ENCODE data around the gene CNTFR.
A peak's percentile ranks its signal among the peaks of the same experiment; 100 is the strongest.

Gene CNTFR

GRCh38 chr9:34558919-34559623 lies 30.5 kb downstream of the CNTFR start:
- Mint-ChIP-seq H3K36me3 (ENCODE audit: low read depth) (peaks cover 30% of the 10 kb centered on the region), H3K27ac (peak overlapping the region; percentile 90 to 98 (median 97)), H3K4me1 (peaks cover 86% of the 10 kb centered on the region), H3K27me3 (ENCODE audit: low read depth) (peaks cover 40% of the 10 kb centered on the region), H3K4me3 (peak overlapping the region; percentile 60 to 69 (median 60)), H3K9me3 (no peaks in the 10 kb centered on the region)
- TF ChIP-seq CTCF (IDR thresholded peaks at IDR 0.05; ENCODE audit: unreplicated experiment in 3 of 3): no peak

GRCh38 chr9:34558364-34558763 lies 31.2 kb downstream of the CNTFR start:
- Mint-ChIP-seq H3K4me3 (peak overlapping the region in 2 of 3 experiments; percentile 20 to 50), H3K27me3 (ENCODE audit: low read depth) (peaks cover 40% of the 10 kb centered on the region), H3K36me3 (ENCODE audit: low read depth) (peaks cover 23% of the 10 kb centered on the region), H3K4me1 (peaks cover 84% of the 10 kb centered on the region), H3K9me3 (no peaks in the 10 kb centered on the region), H3K27ac (peak overlapping the region; percentile 90 to 98 (median 97))
- TF ChIP-seq CTCF (IDR thresholded peaks at IDR 0.05; ENCODE audit: unreplicated experiment in 3 of 3): no peak

- no peak for TF ChIP-seq CTCF (IDR thresholded peaks at IDR 0.05; ENCODE audit: unreplicated experiment in 3 of 3)
- Mint-ChIP-seq H3K9me3 (no peaks in the 10 kb centered on the region), H3K4me3 (peak overlapping the region; percentile 43 to 62 (median 58)), H3K36me3 (ENCODE audit: low read depth) (peaks cover 16% of the 10 kb centered on the region), H3K4me1 (peaks cover 77% of the 10 kb centered on the region), H3K27ac (peak overlapping the region; percentile 28 to 98 (median 90)), H3K27me3 (ENCODE audit: low read depth) (peaks cover 39% of the 10 kb centered on the region)
Observed at GRCh38 chr9:34557426-34558321, 31.9 kb downstream of the CNTFR start.

- Mint-ChIP-seq H3K27me3 (ENCODE audit: low read depth) (peaks cover 41% of the 10 kb centered on the region), H3K36me3 (ENCODE audit: low read depth) (peaks cover 13% of the 10 kb centered on the region), H3K4me1 (peaks cover 75% of the 10 kb centered on the region)
Observed at GRCh38 chr9:34556949-34557348, 32.6 kb downstream of the CNTFR start.

GRCh38 chr9:34555936-34556525 lies 33.5 kb downstream of the CNTFR start:
- H3K27ac Mint-ChIP-seq: peak overlapping the region in 2 of 3 experiments; percentile 26 to 47
- no peak for TF ChIP-seq CTCF (IDR thresholded peaks at IDR 0.05; ENCODE audit: unreplicated experiment in 3 of 3)
- peak overlapping the region in 2 of 3 experiments; percentile 1 to 27 for H3K4me3 Mint-ChIP-seq
- peaks cover 67% of the 10 kb centered on the region for H3K4me1 Mint-ChIP-seq
- peaks cover 41% of the 10 kb centered on the region for H3K27me3 Mint-ChIP-seq (ENCODE audit: low read depth)
- peaks cover 10% of the 10 kb centered on the region for H3K36me3 Mint-ChIP-seq (ENCODE audit: low read depth)
- H3K9me3 Mint-ChIP-seq: no peaks in the 10 kb centered on the region

More at GRCh38 chr9:34556949-34557348, 32.6 kb downstream of the CNTFR start:
- Mint-ChIP-seq H3K9me3 (no peaks in the 10 kb centered on the region), H3K27ac (peak overlapping the region in 2 of 3 experiments; percentile 26 to 37), H3K4me3 (peak overlapping the region in 2 of 3 experiments; percentile 0 to 43)
- TF ChIP-seq CTCF (IDR thresholded peaks at IDR 0.05; ENCODE audit: unreplicated experiment in 3 of 3): no peak

Data from nephron (organoid).